GM13977 (cell line): ENCODE results near the gene KIF1A.

ENCODE experiments used
- DNase-seq: peaks from one replicate; pipeline ENCODE4 v3.0.0; 2012; ENCODE audit warnings: low spot score
- in situ Hi-C: fragments of 300-500 bp; cut with MboI; formaldehyde crosslinking; loops from one replicate; pipeline ENCODE4 v1.12.0; 2022; ENCODE audit warnings: low sequenced_read_pairs, low pct_unique_long_range_greater_than_20kb, mixed read lengths, inconsistent platforms; ENCODE audit not compliant: unreplicated experiment
- TF ChIP-seq, protein P1 (sequence below): IDR thresholded peaks from 2 replicates; pipeline ENCODE4 v1.5.1; 2012; ENCODE audit warnings: mild to moderate bottlenecking, control low read depth; ENCODE audit not compliant: insufficient read depth; ENCODE audit errors: extremely low read depth, missing control alignments

The KIF1A gene

DNA sequence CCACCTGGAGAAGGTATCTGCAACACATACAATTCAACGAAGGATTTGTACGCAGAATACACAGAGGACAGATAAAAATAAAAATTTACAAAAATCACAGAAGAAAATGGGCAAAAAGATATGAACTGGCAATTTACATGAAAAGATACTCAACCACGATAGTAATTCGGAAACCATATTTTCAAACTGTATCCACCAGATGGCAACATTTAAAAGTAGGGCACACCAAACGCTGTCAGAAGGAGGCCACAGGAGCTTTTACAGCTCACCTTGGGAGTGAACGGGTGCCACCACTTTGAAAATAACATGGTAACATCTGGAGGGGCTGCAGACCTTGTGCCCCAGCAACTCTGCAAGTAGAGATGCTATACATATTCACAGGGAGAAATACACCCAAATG is 9.8 kb downstream of the KIF1A start:
- in situ Hi-C loops, result no loop called here
- DNase-seq, result no peak
- TF ChIP-seq, protein P1, sequence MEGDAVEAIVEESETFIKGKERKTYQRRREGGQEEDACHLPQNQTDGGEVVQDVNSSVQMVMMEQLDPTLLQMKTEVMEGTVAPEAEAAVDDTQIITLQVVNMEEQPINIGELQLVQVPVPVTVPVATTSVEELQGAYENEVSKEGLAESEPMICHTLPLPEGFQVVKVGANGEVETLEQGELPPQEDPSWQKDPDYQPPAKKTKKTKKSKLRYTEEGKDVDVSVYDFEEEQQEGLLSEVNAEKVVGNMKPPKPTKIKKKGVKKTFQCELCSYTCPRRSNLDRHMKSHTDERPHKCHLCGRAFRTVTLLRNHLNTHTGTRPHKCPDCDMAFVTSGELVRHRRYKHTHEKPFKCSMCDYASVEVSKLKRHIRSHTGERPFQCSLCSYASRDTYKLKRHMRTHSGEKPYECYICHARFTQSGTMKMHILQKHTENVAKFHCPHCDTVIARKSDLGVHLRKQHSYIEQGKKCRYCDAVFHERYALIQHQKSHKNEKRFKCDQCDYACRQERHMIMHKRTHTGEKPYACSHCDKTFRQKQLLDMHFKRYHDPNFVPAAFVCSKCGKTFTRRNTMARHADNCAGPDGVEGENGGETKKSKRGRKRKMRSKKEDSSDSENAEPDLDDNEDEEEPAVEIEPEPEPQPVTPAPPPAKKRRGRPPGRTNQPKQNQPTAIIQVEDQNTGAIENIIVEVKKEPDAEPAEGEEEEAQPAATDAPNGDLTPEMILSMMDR, result no peak

DNA sequence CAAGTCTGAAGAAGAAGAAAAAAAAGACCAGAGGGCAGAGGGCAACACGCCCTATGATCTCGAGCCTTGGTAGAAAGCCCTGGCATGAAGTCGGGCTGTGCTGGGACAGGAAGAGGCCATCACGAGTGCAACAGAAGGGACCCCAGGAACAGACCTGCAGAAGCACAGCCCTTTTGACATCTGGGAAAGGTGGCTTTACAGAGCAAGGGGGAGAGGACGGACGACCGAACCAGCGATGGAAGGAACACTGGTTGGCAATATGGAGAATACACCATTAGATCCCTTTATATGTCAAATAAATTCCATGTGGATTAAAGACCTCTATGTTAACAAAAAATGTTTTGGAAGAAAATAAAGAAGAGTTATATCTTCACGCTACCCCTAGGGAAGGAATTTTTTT is 10.7 kb downstream of the KIF1A start:
- TF ChIP-seq, protein P1, result no peak
- DNase-seq, result no peak
- in situ Hi-C loops, result no loop called here

DNA sequence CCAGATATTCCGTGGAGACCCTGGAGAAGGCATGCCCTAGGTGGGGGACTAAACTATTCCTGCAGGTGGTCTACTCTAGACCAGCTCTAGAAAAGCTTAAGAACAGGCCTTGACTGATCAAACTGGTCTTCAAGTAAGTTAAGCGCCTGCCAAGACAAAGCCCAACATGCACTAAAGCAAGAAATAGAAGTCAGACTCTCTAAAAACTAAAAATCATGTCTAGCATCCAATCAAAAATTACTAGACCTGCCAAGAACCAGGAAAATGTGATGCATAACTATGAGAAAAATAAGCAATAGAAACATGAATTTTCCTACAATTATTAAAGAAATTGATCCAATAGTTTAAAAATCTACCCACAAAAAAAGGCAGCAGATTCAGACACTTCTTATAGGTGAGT is 13.6 kb downstream of the KIF1A start:
- in situ Hi-C loops, result no loop called here
- DNase-seq, result no peak
- TF ChIP-seq, protein P1, result no peak

DNA sequence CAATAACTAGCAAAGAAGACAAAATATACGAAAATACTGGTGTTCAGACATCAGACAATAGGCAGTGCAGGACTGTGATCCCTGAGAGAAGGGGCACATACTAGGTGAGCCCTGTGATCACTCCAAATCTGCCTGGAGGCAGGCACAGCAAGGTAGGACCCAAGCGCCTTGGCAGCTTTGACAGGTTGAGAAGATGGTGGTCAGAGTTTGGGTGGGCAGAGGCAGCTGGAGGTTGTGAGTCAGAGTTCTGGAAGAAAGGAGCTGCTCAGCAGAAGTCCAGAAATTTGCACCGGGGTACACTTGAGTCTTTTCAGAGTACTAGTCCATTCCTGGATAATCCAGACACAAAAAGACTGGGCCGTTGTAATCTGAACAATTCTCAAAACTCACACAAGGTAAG is 14.0 kb downstream of the KIF1A start:
- no peak for DNase-seq
- TF ChIP-seq, protein P1, result no peak
- in situ Hi-C loops, result no loop called here

DNA sequence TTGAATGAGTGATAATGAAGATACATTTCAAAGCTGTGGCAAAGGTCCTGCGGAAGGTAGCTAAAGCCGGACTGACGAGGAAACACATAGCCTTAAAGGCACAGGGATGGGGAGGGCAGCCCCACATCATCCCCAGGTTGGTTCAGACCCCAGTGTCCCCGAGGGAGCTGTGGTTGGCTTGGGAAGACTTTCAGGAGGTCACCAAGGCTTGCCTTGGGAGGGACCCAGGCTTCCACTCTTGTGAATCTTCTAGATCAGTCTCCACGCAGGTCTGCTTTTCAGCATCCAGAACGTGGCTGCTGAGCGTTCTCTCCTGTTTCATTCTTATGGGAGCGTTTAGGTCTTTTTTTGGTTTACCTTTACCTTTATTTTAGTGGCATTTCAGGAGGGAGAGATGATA is 16.8 kb downstream of the KIF1A start:
- TF ChIP-seq, protein P1, result no peak
- in situ Hi-C loops, result no loop called here
- no peak for DNase-seq

DNA sequence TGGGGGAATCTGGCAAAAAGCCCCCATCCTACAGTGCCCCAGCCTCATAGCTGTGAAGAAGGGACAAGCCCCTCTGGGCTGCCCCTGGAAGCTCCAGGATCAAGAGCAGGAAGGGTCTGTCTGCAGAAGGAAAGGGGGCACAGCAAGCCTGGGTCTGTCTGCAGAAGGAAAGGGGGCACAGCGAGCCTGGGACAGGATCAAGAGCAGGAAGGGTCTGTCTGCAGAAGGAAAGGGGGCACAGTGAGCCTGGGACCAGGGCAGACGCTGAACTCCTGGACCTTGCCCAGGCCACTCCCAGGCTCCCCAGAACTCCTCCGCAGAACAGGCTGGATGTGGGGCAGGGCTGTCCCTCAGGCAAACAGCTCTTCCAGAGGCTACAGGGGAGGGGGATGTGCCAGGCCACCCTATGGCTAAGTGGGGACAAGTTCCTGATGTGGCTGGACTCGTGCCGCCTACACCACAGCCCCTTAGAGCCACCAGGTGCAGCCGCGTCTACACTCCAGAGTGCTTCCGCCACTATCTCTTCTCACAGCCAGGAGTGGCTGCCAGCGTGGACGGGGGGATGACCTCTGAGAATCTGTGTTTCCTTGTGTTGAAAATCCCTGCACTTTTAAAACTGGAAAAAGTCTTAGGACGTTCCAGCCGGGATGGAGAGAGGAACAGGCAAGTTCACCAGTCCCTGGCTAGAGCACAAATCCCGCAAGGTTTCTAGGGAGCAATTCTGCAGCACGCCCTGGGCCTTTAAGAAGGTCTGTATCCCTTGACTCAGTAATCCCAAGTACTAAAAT is 20.8 kb downstream of the KIF1A start:
- DNase-seq, result no peak
- TF ChIP-seq, protein P1, result no peak
- in situ Hi-C loops, result no loop called here

DNA sequence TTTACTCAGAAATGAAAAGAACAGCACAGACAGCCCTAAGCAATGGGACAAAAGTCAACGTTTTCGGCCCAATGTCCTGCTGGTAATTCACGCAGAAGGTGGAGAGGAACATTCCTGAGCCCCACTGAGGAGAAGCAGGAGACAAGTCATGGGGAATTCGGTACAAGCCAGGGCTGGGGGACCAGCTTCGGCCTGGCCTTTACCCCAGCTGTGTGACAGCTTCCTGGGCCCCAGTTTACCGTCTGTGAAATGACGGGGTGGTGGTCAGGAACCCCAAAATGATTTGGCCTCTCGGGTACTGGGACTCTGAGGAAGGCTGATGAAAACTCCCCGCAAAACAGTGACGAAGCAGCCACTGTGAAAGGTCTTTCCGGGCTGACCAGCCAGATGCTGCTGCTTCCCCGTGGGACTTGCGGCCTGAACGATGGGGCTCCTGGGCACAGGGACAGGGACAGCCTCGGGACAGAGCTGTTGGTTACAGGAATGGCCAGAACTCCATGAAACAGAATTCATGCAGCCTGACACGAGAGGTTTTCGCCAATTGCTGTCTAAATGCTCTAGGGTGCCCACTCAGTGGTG is 21.6 kb downstream of the KIF1A start:
- DNase-seq, result no peak
- TF ChIP-seq, protein P1, result no peak
- in situ Hi-C loops, result no loop called here
